ENCODE measurements around the gene C4orf36.
"Not testable (repeated sequence)": the region's sequence is repeated elsewhere in the genome, so short reads cannot be mapped to it uniquely, and the experiment has no call there.

Gene C4orf36

GRCh38 chr4:86916392-86916791 lies 24.2 kb upstream of the C4orf36 start:
- DNase-seq, result no peak

GRCh38 chr4:86910820-86911684 lies 18.8 kb upstream of the C4orf36 start:
- DNase-seq, result no peak

GRCh38 chr4:86910369-86910768 lies 18.1 kb upstream of the C4orf36 start:
- no peak for DNase-seq

- DNase-seq, result no peak
Measured at GRCh38 chr4:86909546-86910295, 17.5 kb upstream of the C4orf36 start.

GRCh38 chr4:86908251-86908657 lies 16.0 kb upstream of the C4orf36 start:
- no peak for DNase-seq

GRCh38 chr4:86901864-86902263 lies 9.6 kb upstream of the C4orf36 start:
- no peak for DNase-seq

- DNase-seq, result no peak
Measured at GRCh38 chr4:86898562-86898961, 6.3 kb upstream of the C4orf36 start.

- DNase-seq, result no peak
Measured at GRCh38 chr4:86896596-86896995, 4.4 kb upstream of the C4orf36 start.

- no peak for DNase-seq
Measured at GRCh38 chr4:86895692-86896488, 3.7 kb upstream of the C4orf36 start.

GRCh38 chr4:86894455-86894854 lies 2.2 kb upstream of the C4orf36 start:
- DNase-seq, result no peak

- DNase-seq, result no peak
Measured at GRCh38 chr4:86893136-86893535, 914 bp upstream of the C4orf36 start.

- DNase-seq, result no peak
Measured at GRCh38 chr4:86892636-86892960, 376 bp upstream of the C4orf36 start.

GRCh38 chr4:86890790-86891189 lies 1.4 kb downstream of the C4orf36 start:
- DNase-seq, result no peak

GRCh38 chr4:86879641-86880040 lies 12.6 kb downstream of the C4orf36 start:
- no peak for DNase-seq

GRCh38 chr4:86878640-86879039 lies 13.6 kb downstream of the C4orf36 start:
- no peak for DNase-seq

- DNase-seq, result no peak
Measured at GRCh38 chr4:86876894-86877685, 15.1 kb downstream of the C4orf36 start.

GRCh38 chr4:86875436-86875835 lies 16.8 kb downstream of the C4orf36 start:
- DNase-seq, result not testable (repeated sequence)

- DNase-seq, result no peak
Measured at GRCh38 chr4:86872135-86872534, 20.1 kb downstream of the C4orf36 start.

- DNase-seq, result no peak
Measured at GRCh38 chr4:86870442-86871069, 21.7 kb downstream of the C4orf36 start.

- DNase-seq, result no peak
Measured at GRCh38 chr4:86857341-86858052, 34.7 kb downstream of the C4orf36 start.

GRCh38 chr4:86856896-86857295 lies 35.3 kb downstream of the C4orf36 start:
- no peak for DNase-seq
